ENCODE data around the gene STRA6.

Gene STRA6, protein sequence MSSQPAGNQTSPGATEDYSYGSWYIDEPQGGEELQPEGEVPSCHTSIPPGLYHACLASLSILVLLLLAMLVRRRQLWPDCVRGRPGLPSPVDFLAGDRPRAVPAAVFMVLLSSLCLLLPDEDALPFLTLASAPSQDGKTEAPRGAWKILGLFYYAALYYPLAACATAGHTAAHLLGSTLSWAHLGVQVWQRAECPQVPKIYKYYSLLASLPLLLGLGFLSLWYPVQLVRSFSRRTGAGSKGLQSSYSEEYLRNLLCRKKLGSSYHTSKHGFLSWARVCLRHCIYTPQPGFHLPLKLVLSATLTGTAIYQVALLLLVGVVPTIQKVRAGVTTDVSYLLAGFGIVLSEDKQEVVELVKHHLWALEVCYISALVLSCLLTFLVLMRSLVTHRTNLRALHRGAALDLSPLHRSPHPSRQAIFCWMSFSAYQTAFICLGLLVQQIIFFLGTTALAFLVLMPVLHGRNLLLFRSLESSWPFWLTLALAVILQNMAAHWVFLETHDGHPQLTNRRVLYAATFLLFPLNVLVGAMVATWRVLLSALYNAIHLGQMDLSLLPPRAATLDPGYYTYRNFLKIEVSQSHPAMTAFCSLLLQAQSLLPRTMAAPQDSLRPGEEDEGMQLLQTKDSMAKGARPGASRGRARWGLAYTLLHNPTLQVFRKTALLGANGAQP

DNA sequence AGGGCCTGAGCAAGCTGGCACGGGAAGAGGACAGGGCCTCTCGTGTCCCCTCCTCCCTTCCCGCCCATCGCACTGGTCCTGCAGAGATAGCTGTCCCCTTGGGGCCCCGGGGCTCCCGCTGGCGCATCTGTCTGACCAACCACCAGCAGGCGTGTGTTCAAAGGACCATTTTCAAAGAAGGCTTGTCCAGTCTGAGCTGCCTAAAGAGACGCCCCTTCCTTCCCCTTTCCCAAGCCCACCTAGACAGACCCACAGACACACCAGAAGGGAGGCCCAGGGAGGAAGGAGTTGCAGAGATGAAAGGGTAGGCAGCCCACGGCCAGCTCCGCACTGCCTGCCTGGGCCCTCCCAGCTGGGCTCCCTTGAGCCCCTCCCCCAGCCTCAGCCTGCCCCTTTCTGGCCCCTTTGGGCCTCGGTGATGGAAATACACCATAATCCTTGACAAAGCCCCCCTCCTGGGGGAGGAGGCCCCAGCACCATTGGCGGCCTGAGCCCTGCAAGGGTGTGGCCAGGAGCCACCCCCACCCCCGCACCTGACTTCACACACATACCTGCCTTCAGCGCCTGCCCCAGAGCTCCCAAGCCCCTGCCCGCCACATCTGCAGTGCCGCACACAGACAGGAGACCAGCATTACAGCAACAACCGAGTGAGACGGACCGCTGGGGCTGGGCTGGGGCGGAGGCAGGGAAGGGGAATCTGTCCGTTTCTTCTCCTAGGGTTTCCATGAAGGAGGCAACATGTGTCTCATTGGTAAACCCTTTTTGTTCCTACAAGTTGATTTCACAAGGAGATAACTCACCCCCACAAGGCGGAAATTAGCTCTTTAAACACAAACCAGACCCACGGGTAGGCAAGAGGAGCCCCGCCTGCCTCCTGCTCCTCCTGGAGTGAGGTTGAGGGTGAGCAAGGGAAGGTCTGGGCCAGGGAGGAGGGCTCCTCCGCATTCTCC is at the start of gene STRA6:
Gene STRA6, minus strand, starts transcription at position 336 of the 950 bp plus-strand sequence. CDS start 520 bp downstream, outside the sequence.
- DNase-seq = no peak

DNA sequence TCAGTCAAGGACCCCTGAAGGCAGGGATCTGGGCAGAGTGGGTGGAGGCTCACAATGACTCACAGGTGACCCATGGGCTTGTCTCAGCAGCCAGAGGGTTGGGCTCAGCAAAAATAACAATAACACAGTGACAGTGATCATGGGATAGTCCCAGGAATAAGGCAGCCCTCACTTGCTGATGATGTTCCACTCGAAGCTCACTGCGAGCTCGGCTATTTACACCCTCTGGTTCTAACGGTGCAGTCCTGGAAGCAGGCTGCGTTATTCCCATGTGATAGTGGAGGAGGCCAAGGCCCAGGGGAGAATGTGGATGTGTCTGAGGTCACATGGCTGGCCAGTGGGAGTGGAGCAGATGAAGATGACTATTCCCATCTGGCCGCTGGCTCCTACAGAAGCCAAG is 49.7 kb upstream of the STRA6 start:
- DNase-seq = no peak

DNA sequence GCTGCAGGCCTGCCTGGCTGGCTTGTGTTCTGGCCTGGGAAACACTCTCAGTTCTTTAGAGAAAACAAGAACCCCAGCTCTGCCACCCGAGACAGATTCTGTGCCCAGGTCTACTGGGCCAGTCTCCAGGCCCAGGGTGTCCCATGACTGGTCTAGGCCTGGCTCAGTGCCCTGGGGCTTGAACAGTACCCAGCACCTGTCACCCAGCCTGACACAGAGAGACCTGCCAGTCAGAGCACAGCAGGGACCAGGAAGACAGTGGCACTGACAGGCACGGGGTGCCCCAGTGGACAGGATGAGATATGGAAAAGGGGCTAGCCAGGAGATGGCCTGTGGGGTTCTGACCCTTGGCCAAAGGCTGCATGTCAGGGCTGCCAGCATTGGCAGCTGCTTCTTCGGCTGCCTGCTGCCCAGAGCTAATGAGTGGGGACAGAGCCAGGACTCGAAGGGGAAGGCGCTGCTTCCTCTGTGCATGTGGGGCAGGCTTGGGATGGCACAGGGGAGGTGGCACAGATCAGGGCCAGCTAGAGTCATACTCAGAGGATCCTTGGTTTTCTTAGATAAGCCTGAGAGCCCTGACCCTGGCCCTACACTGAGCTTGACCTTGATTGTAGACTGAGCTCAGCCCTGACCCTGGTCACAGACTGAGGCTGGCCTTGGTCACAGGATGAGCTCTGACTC is 48.7 kb upstream of the STRA6 start:
- DNase-seq = peak; percentile 21 to 90 (median 70)

DNA sequence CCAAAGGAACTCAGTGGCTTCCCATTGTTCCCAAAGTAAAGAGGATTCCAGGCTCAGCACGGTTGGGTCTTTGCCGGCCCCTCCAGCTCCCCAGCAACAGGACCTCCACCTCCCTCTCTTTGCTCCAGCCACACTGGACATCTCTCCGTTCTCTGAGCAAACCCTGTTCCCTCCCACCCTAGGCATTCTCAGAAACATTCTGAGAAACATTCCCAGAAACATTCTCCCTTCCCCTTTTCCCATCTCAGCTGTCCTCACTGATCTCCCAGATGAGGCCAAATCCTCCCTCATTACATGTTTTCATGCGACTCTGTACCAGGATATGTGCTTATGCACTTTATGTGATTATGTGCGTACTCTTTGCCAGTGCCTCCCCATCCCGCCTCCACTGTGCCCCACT is 47.7 kb upstream of the STRA6 start:
- DNase-seq = no peak

DNA sequence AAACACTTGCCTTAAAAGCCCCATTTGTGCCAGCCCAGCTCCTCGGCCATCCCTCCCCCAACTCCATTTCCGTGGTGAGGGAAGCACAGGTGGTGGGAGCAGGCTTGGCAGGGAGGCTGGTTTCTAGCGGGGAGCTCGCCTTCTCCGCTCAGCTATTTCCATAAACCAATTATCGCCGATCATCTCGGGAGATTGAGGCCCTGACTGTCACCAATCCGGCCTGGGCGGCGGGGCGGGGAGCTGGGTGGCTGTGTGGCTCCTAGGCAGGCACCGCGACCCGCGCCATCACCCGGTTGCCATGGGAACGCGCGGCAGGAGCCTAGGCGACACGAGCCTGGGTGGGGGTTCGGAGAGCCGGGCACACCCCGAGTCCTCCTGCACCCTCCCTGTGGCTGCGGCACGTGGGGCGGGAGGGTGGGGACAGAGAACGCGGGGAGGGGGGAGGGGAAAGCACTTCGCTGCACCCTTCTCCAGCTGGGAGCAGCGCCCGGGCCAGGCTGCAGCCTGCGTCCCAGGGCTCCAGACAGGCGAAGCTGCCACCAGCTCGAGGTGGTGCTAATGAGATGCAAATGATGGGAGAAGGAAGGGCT is 42.9 kb upstream of the STRA6 start:
- DNase-seq = peak in 48 of 56 donors; percentile 6 to 88 (median 42)

DNA sequence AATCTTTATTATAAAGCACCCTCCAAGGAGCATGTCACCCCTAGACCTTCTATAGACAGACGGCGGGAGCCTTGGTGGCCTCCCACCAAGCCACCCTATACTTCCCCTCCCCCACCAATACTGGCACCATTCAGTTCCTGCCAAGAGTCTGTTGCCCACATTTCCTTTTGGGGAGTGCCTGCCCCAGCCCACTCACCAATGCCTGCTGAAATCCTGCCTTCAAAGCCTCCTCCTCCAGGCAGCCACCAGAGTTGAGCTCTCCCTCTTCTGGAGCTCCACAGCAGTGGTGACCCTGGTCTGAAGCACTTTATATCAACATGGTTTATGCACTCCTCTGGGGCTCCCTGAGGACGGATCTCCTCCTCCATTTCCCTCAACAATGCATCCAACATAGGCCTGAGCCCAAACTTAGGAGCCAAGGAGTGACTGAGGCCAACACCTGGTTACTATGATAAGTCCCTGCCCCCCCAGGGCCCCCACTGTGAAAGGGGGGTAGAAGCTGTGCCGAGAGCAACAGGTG is 42.3 kb upstream of the STRA6 start:
- DNase-seq = no peak

DNA sequence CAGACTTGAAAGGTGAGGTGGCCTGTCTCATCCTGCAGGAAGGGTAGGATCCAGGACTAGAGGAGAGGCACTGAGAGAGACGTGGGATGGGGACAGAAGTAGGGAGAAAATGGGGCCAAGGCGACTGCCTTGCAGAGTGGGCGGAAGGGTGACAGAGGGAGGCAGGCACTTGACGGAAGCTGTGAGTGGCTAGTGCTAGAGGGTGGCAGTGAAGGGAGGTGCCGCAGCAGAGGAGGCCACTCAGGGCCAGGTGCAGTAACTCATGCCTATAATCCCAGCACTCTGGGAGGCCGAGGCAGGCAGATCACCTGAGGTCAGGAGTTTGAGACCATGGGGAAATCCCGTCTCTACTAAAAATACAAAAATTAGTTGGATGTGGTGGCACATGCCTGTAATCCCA is 40.8 kb upstream of the STRA6 start:
- no peak for DNase-seq

DNA sequence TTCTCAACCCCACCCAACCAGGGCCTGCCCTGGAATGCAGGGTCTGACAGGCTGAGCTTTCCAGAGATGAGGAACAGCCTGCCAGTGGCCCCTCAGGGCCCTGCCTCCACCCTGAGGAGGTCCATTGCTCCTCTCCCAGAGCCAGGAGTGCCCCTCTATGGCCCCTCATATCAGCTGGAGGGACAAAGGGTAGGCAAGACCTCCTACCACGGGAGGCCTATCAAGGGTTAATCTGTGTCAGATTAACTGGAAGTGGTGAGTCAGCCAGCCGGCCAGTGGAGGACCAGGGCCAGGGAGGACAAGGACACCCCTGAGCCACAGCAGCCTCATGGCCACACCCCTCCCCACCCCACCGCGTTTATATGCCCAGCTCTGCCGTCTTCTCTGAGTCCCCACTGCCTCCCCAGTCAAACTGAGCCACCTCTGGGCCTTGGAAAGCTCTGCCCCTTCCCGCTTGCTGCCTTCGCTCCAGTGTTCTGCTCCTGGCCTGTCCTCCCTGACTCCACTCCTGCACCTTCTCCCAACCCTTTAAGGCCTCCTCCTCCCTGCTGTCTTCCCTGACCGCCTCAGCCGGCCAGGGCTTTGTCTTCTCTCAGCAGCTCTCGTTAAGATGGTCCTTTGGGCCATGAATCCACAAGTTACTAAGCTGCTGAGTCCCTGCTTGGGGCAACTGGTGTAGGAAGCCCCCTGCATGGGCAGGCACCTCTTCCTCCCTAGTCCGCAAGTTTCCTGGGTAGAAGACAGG is 40.0 kb upstream of the STRA6 start:
- DNase-seq = peak in 1 of 56 donors; percentile 13

DNA sequence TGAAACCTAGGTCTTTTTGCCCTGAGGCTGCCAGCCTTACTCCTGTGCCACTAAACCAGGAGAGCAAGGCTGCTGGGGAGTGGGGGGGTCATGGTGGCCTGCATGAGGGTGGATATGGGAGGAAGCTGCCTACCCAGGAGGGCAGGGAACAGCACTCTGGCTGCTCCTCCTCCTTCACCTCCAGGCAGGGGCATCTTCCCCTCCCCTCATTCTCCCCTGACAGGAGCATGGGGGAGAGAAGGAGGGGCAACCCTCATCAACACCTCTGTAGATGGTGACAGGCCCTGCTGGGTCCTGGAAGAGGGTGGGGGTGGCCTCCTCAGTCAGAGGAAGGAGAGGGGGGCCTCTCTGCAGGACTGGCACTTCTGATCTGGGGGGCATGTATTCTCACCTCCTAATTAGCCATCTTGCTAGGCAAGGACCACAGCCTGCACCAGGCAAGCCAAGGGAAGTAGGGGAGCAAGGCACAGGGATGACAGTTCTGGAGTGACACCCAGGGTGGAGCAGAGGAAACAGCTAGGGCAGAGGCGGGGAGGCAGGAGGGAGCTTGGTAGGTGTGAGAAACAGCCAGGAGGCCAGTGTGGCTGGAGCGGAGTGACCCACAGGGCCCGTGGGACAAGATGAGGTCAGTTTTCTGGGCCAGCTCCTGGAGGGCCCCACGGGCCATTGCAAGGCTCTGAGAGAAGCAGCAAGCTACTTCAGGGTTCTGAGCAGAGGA is 38.5 kb upstream of the STRA6 start:
- DNase-seq = no peak

DNA sequence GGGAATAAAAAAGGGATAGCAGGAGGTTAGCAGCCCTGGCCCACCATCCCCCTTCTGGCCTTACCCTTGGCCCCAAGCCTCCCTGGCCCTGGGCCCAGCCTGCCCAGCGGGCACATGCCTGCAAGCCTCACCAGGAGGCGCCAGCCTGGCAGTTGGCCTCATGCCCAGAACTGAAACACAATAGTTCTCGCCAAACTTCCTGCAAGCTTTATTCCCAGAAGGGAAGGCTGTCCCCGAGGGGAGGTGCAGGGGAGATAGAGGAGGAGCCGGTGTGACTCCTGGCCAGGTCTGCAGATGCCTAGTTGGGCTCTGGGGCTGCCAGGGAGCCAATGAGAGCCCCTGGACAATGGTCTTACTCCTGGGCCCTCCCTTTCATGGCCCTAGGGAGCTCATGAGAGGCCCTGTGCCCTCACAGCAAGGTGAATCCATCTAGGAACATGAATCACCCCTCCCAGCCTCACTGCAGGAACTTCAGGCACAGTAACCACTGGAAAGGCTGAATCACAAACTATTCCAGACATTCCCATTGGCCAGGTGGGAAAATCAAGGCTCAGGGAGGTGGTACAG is 37.5 kb upstream of the STRA6 start:
- DNase-seq = peak in 53 of 56 donors; percentile 16 to 87 (median 65)

DNA sequence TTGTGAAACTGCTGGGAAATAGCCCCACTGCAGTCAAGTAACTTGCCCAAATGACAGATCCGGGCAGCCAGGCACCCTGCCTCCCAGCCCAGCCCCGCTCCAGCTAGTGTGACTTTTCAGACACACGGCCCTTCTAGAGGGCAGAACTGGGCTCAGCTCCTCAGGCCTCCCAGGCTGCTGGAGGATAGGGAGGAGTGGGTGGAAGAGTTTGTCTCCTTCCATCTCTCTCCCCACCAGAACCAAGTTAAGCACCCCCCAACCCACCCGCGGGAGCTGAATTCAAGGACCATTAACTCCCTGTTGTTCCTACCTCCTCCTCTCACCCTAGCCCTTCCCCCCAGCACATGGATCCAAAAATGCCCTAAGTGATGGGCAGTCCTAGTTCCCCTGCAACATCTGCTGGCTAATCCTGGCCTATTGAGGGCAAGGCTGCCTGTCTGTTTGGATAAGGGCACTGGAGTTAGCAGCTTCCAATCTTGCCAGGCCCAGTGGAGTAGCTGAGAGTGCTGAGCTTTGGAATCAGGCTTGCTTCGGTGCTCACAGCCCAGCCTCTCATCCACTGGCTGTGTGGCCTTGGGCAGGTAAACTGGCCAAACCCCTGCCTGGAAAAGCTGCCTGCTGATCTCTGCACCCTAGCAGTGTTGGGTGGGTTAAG is 36.6 kb upstream of the STRA6 start:
- DNase-seq = peak in 2 of 56 donors; percentile 11 to 18

DNA sequence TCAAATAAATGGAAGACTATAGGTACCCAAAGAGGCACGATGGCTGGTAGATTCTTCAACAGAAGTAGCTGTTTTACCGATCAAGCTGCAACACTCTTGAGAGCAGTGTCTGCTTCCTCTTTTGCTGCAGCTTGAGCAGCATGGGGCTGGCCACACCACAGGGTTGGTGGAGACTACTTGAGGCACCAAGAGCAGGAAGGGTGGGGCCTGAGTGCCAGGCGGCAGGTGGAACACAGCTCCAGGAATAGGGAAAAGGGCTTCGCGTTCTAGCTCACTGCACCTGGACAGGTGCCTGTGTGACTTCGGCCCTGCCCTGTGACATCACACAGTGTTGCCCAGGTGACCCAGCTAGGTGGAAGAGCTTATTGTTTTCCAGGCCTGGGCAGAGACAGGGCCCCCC is 33.4 kb upstream of the STRA6 start, which contains the start of gene CCDC33:
Gene CCDC33, plus strand, starts transcription at position 365 of the 400 bp plus-strand sequence. CDS start 394 bp downstream, outside the sequence.
- DNase-seq = no peak

DNA sequence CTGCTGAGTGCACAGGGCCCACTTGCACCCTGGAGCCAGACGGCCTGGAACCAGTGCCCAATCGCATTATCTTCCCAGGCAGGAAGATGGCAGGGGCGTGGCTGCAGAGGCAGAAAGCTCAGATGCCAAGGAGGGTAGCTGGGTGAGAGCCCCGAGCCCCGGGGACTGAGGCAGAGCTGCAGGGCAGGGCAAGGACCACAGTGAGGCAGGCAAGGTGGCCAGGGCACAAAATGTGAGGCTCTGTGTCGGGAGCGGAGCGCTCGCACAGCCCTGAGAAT is 31.9 kb upstream of the STRA6 start:
- DNase-seq = no peak

DNA sequence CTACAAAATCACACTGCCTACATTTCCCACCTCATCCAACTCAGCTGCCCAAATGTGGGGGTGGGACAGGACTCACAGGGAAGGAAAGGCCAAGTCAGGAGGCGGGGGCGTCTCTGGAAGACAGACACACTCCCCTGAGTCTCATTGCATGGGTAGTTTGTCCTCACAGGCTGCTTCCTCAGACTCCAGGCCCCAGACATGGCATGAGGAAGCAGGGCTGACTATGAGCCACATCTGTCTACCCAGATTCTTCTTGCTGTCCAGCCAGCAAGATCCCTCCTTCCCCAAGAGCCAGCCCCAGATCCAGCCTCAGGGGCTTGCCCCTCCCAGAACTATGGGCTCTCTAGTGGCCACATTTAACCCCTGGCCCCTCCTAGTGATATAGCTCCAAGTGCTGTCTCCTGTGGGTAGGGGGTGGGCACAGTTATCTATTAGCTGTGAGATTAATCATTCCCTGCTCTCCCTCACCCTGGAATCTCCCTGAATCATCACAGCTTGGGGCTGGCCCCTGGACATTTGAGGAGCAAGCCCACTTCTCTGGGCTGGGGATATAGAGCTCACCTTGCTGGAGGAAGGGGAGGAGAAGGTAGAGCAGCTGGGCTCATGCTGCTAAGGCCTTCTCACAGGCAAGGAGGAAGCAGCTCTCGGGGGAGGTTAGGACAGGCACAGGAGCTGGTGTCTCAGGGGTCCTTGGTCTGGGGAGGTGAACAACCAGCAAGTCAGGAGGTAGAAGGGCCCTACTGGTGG is 31.4 kb upstream of the STRA6 start:
- DNase-seq = peak in 2 of 56 donors; percentile 11 to 17

DNA sequence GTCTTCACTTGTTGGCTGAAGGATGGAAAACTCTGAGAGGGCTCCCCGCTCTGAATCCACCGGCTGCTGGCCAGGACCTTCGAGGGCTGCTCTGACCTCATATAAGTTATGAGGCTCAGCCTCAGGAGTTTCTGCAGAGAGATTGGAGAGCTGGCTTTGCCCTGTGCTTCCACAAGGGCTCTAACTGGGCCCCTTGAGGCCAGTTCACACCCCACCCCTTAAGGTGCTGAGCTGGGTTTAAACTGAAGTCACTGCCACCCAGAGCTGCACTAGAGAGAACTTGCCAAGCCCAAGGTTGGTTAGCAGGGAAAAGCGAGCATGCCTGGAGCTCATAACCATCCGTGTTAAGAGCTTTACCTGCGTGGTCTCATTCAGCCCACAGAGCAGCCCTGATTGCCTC is 30.8 kb upstream of the STRA6 start:
- DNase-seq = no peak

DNA sequence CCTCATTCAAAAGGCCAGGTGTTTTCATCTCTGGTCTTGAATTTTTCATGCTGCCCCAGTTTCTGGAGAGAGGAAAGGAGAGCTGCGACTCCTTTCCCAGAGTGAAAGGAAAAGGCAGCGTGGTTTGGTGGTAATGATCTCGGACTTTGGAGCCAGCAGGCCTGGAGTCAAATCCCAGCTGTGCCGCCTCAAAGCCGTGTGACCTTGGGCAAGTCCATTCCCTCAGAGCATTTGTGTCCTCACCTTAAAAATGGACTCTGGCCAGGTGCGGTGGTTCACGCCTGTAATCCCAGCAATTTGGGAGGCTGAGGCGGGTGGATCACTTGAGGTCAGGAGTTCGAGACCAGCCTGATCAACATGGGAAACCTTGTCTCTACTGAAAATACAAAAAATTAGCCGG is 28.9 kb upstream of the STRA6 start:
- DNase-seq = no peak

DNA sequence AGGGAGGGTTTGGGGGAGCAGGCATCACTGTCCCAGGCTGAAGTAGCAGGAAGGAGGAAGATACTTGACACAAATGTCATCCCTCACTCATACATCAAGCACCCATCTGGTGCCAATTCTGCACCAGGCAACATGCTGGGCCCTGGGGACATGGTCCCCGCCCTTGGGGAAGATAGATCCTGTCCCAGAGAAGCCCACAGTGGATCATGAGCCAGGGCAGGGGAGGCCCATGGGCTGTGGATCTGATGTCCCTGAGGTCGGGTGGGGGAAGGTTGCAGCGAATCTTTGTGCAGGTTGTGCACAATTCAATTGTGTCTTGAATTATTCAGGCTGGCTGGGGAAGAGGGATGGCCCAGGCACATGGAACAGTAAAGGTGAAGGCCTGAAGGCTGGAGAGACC is 27.1 kb upstream of the STRA6 start:
- DNase-seq = no peak

Data from nucleus accumbens (tissue), 56 donors.